Measurements from ENCODE around the gene ATXN3L.

The ATXN3L gene

GRCh38 chrX:13293700-13294099, 26.2 kb downstream of the ATXN3L start:
- H3K4me3 ChIP-seq (replicated peaks; ENCODE audit: low read depth, low read length) = no peak overlapping the region
- DNase-seq (ENCODE audit: low read depth) = no peak
- no peak for TF ChIP-seq CTCF (IDR thresholded peaks at IDR 0.05; ENCODE audit: low read length, missing control alignments)

GRCh38 chrX:13290891-13291614, 28.8 kb downstream of the ATXN3L start:
- H3K4me3 ChIP-seq (replicated peaks; ENCODE audit: low read depth, low read length) = no peak overlapping the region
- TF ChIP-seq CTCF (IDR thresholded peaks at IDR 0.05; ENCODE audit: low read length, missing control alignments) = no peak
- no peak for DNase-seq (ENCODE audit: low read depth)

- H3K4me3 ChIP-seq (replicated peaks; ENCODE audit: low read depth, low read length) = no peak overlapping the region
- no peak for TF ChIP-seq CTCF (IDR thresholded peaks at IDR 0.05; ENCODE audit: low read length, missing control alignments)
- no peak for DNase-seq (ENCODE audit: low read depth)
Observed at GRCh38 chrX:13288671-13289070, 31.2 kb downstream of the ATXN3L start.

- peak; percentile 56 for DNase-seq (ENCODE audit: low read depth)
- no peak overlapping the region for H3K4me3 ChIP-seq (replicated peaks; ENCODE audit: low read depth, low read length)
- no peak for TF ChIP-seq CTCF (IDR thresholded peaks at IDR 0.05; ENCODE audit: low read length, missing control alignments)
Observed at GRCh38 chrX:13287816-13288215, 32.0 kb downstream of the ATXN3L start.

- DNase-seq (ENCODE audit: low read depth) = no peak
- no peak for TF ChIP-seq CTCF (IDR thresholded peaks at IDR 0.05; ENCODE audit: low read length, missing control alignments)
- no peak overlapping the region for H3K4me3 ChIP-seq (replicated peaks; ENCODE audit: low read depth, low read length)
Observed at GRCh38 chrX:13285693-13286092, 34.2 kb downstream of the ATXN3L start.

GRCh38 chrX:13285229-13285628, 34.6 kb downstream of the ATXN3L start:
- TF ChIP-seq CTCF (IDR thresholded peaks at IDR 0.05; ENCODE audit: low read length, missing control alignments) = no peak
- DNase-seq (ENCODE audit: low read depth) = no peak
- H3K4me3 ChIP-seq (replicated peaks; ENCODE audit: low read depth, low read length) = no peak overlapping the region

- no peak for TF ChIP-seq CTCF (IDR thresholded peaks at IDR 0.05; ENCODE audit: low read length, missing control alignments)
- DNase-seq (ENCODE audit: low read depth) = peak; percentile 38
- H3K4me3 ChIP-seq (replicated peaks; ENCODE audit: low read depth, low read length) = no peak overlapping the region
Observed at GRCh38 chrX:13284570-13284969, 35.3 kb downstream of the ATXN3L start.
